ENCODE results near the gene JDP2. TPM values are rescaled to one million over a fixed set of nuclear protein-coding genes. Genes with fewer than 3 reads are reported as not detected.
A peak's percentile ranks its signal among the peaks of the same experiment; 100 is the strongest.

Gene JDP2
- total RNA-seq, 1 experiment from 2014 or later, result 45.3 TPM

DNA sequence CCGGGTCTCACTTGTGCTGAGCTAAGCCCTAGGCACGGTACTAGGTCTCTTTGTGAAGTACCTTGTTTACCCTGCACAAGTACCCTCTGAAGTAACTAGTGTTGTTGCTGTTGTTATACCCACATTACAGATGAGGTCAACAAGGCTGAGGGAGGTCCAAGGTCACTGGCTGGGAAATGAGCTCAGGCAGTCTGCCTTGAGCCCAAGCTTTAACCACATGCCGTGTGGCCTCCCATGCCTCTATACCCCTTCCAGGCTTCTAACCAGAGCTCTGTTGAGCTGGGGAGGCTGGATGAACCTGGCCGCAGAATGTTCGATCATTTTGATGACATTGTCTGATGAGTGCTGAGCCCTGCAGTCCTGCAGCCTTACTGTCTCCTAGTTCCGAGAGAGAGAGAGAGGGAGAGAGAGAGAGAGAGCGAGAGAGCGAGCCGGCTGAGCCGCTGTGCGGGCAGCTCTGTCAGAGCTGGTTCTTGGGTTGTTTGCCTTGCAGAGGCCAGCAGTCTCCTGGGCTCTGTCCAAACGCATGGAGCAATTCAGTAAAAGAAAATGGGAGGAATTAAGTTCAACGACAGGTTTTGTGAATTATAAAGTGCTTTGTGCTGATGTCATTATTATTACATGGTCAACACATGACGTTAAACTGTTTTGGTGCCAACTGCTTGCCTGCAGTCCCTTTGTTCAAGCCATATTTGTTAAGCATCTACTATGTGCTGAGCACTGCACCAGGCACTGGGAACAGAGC, 13.1 kb downstream of the JDP2 start:
- BruUV-seq (replicated peaks), result no TSS peak

DNA sequence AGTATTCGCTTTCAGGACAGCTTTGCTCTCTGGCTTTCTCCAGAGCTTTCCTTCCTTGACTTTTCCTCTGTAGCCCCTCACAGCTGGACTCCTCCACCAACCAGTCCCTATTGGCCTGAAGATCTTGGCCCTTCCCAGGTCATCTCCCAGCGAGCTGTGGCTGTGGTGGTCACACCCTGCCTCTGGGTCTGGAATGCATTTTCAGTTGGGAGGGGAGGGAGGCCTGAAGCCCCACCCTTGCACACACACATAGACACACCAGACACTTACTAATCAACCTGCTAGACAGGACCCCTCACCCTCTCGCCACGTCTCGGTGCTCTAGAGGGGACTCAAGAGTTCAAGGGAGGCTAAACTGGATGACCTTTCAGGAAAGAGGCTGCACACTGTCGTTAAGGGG, 13.9 kb downstream of the JDP2 start:
- Mint-ChIP-seq H3K4me3 (ENCODE audit: unreplicated experiment) (no peak overlapping the region), H3K27ac (ENCODE audit: low read depth, unreplicated experiment) (peak overlapping the region; percentile 74), H3K9me3 (ENCODE audit: unreplicated experiment) (no peaks in the 10 kb centered on the region), H3K4me1 (ENCODE audit: insufficient read depth, unreplicated experiment) (peaks cover 11% of the 10 kb centered on the region), H3K27me3 (ENCODE audit: insufficient read depth, unreplicated experiment) (no peaks in the 10 kb centered on the region), H3K36me3 (ENCODE audit: insufficient read depth, unreplicated experiment) (peaks cover 58% of the 10 kb centered on the region)
- intact Hi-C loops (cut with micrococcal nuclease), result no loop called here
- DNase-seq (ENCODE audit: unreplicated experiment), result no peak
- ChIA-PET CTCF (interaction anchor here (0.6 to 1.2 kb wide), 3 partner anchors 10 to 130 kb away, joined by 4 to 7 read pairs (median 6); no protein-coding TSS in a partner anchor), POLR2A (interaction anchor here (0.9 kb wide), 1 partner anchor 13 kb away, joined by 4 read pairs; no protein-coding TSS in a partner anchor)
- BruUV-seq (replicated peaks), result no TSS peak
- TF ChIP-seq, protein P1, sequence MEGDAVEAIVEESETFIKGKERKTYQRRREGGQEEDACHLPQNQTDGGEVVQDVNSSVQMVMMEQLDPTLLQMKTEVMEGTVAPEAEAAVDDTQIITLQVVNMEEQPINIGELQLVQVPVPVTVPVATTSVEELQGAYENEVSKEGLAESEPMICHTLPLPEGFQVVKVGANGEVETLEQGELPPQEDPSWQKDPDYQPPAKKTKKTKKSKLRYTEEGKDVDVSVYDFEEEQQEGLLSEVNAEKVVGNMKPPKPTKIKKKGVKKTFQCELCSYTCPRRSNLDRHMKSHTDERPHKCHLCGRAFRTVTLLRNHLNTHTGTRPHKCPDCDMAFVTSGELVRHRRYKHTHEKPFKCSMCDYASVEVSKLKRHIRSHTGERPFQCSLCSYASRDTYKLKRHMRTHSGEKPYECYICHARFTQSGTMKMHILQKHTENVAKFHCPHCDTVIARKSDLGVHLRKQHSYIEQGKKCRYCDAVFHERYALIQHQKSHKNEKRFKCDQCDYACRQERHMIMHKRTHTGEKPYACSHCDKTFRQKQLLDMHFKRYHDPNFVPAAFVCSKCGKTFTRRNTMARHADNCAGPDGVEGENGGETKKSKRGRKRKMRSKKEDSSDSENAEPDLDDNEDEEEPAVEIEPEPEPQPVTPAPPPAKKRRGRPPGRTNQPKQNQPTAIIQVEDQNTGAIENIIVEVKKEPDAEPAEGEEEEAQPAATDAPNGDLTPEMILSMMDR (IDR thresholded peaks at IDR 0.05; ENCODE audit: unreplicated experiment), result no peak

More for the DNA sequence above, 13.1 kb downstream of the JDP2 start:
- H3K27me3 Mint-ChIP-seq (ENCODE audit: insufficient read depth, unreplicated experiment), result no peaks in the 10 kb centered on the region
- intact Hi-C loops (cut with micrococcal nuclease), result no loop called here
- no peaks in the 10 kb centered on the region for H3K9me3 Mint-ChIP-seq (ENCODE audit: unreplicated experiment)
- DNase-seq (ENCODE audit: unreplicated experiment), result no peak
- no peak overlapping the region for H3K27ac Mint-ChIP-seq (ENCODE audit: low read depth, unreplicated experiment)
- POLR2A ChIA-PET, result interaction anchor here (0.9 to 1.8 kb wide), 3 partner anchors 9 to 12 kb away, joined by 4 to 6 read pairs (median 4); no protein-coding TSS in a partner anchor
- peaks cover 67% of the 10 kb centered on the region for H3K36me3 Mint-ChIP-seq (ENCODE audit: insufficient read depth, unreplicated experiment)
- CTCF ChIA-PET, result interaction anchor here (0.6 to 1.2 kb wide), 4 partner anchors 11 to 129 kb away, joined by 4 to 6 read pairs (median 4); no protein-coding TSS in a partner anchor
- H3K4me3 Mint-ChIP-seq (ENCODE audit: unreplicated experiment), result no peak overlapping the region
- H3K4me1 Mint-ChIP-seq (ENCODE audit: insufficient read depth, unreplicated experiment), result peaks cover 5% of the 10 kb centered on the region
- TF ChIP-seq, protein P1 (IDR thresholded peaks at IDR 0.05; ENCODE audit: unreplicated experiment), result no peak

DNA sequence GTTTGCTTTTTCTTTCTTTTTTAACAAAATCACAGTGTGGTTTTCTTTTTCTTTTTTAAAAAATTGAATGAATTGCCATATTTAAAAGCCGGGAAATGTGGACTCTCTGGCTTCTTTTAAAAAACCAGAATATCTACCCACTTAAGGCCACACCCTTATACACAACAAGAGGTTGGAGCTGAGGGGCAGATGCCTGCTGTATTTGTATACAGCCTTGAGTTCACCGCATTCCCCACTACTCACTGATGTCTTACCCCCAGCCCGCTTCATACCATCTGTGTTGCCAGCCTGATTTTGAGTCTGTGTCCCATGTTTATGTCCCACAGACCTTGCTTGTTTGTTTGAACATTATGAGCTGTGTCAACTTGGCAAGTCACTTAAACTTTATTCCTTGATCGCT, 14.3 kb downstream of the JDP2 start:
- ChIA-PET CTCF (no interaction called here), POLR2A (no interaction called here)
- H3K4me3 Mint-ChIP-seq (ENCODE audit: unreplicated experiment), result no peak overlapping the region
- BruUV-seq (replicated peaks), result no TSS peak
- H3K27me3 Mint-ChIP-seq (ENCODE audit: insufficient read depth, unreplicated experiment), result no peaks in the 10 kb centered on the region
- H3K36me3 Mint-ChIP-seq (ENCODE audit: insufficient read depth, unreplicated experiment), result peaks cover 55% of the 10 kb centered on the region
- H3K4me1 Mint-ChIP-seq (ENCODE audit: insufficient read depth, unreplicated experiment), result peaks cover 13% of the 10 kb centered on the region
- TF ChIP-seq, protein P1 (IDR thresholded peaks at IDR 0.05; ENCODE audit: unreplicated experiment), result no peak
- H3K9me3 Mint-ChIP-seq (ENCODE audit: unreplicated experiment), result no peaks in the 10 kb centered on the region
- intact Hi-C loops (cut with micrococcal nuclease), result no loop called here
- DNase-seq (ENCODE audit: unreplicated experiment), result no peak
- H3K27ac Mint-ChIP-seq (ENCODE audit: low read depth, unreplicated experiment), result peak overlapping the region; percentile 74

DNA sequence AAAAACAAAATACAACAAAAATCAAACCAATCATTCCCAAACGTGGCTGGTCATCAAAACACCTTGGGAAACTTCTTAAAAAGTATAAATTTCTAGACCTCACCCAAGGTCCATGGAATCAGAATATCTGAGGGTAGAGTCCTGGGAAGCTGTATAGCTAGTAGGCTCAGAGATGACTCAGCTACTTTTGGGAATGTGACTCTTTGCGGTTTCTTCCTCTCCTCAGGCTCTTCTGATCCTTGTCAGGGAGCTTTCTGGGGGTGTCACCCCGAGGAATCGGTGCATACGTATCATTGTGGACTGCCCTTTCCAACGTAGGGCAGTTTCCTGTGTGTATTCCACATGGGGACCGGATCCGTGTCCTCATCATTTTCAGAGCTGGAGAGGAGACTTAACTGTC, 14.8 kb downstream of the JDP2 start:
- no peak overlapping the region for H3K27ac Mint-ChIP-seq (ENCODE audit: low read depth, unreplicated experiment)
- peak; percentile 67 for DNase-seq (ENCODE audit: unreplicated experiment)
- H3K27me3 Mint-ChIP-seq (ENCODE audit: insufficient read depth, unreplicated experiment), result no peaks in the 10 kb centered on the region
- POLR2A ChIA-PET, result interaction anchor here (0.8 kb wide), 1 partner anchor 18 kb away, joined by 3 read pairs; no protein-coding TSS in a partner anchor
- no peak overlapping the region for H3K4me3 Mint-ChIP-seq (ENCODE audit: unreplicated experiment)
- intact Hi-C loops (cut with micrococcal nuclease), result no loop called here
- no peaks in the 10 kb centered on the region for H3K9me3 Mint-ChIP-seq (ENCODE audit: unreplicated experiment)
- BruUV-seq (replicated peaks), result no TSS peak
- H3K36me3 Mint-ChIP-seq (ENCODE audit: insufficient read depth, unreplicated experiment), result peaks cover 55% of the 10 kb centered on the region
- TF ChIP-seq, protein P1 (IDR thresholded peaks at IDR 0.05; ENCODE audit: unreplicated experiment), result no peak
- CTCF ChIA-PET, result interaction anchor here (0.6 to 1.1 kb wide), 3 partner anchors 46 to 275 kb away, joined by 3 to 4 read pairs (median 3); no protein-coding TSS in a partner anchor
- H3K4me1 Mint-ChIP-seq (ENCODE audit: insufficient read depth, unreplicated experiment), result peaks cover 13% of the 10 kb centered on the region
